ENCODE measurements around the gene GPC5. TPM values are rescaled to one million over a fixed set of nuclear protein-coding genes. Genes with fewer than 3 reads are reported as not detected.

The GPC5 gene
- total and polyA plus RNA-seq, 2 donors (not counting 3 experiments of a cell fraction or from before 2014, with no cell fraction given), result 0.59 to 0.97 TPM

DNA sequence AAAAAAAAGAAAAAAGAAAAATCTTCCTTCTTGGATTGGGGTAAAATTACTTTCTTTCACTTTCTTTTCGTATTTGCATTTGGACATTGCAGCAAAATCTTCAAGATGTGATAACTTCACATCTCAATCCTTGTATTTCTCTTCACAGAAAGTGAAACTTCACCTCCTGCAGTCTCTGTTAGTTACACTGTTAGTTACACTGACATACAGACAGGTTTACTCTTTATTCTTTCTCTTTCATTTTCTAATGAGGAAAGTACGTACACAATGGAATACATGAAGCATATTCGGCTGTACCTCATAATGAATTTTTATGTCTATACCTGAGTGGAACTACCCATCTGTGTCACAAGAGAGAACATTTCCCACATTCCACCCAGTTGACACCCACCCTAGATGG is 1369.0 kb downstream of the GPC5 start:
- TF ChIP-seq GATA2 (IDR thresholded peaks at IDR 0.05; ENCODE audit: insufficient read depth, insufficient read length, low read depth, low read length) (no peak), POLR2A (IDR thresholded peaks at IDR 0.05; ENCODE audit: low read depth, low read length) (no peak), EZH2 (IDR thresholded peaks at IDR 0.05; ENCODE audit: borderline replicate concordance, low read depth, low read length, severe bottlenecking) (no peak), MYC (IDR thresholded peaks at IDR 0.05; ENCODE audit: low read depth, low read length) (no peak), JUN (IDR thresholded peaks at IDR 0.05; ENCODE audit: borderline replicate concordance, insufficient read depth, insufficient read length, low read depth) (no peak), POLR2AphosphoS5 (IDR thresholded peaks at IDR 0.05; ENCODE audit: insufficient read depth, low read depth, low read length) (no peak), FOS (IDR thresholded peaks at IDR 0.05; ENCODE audit: borderline replicate concordance, insufficient read depth, low read length) (no peak)
- TF ChIP-seq, protein P1, sequence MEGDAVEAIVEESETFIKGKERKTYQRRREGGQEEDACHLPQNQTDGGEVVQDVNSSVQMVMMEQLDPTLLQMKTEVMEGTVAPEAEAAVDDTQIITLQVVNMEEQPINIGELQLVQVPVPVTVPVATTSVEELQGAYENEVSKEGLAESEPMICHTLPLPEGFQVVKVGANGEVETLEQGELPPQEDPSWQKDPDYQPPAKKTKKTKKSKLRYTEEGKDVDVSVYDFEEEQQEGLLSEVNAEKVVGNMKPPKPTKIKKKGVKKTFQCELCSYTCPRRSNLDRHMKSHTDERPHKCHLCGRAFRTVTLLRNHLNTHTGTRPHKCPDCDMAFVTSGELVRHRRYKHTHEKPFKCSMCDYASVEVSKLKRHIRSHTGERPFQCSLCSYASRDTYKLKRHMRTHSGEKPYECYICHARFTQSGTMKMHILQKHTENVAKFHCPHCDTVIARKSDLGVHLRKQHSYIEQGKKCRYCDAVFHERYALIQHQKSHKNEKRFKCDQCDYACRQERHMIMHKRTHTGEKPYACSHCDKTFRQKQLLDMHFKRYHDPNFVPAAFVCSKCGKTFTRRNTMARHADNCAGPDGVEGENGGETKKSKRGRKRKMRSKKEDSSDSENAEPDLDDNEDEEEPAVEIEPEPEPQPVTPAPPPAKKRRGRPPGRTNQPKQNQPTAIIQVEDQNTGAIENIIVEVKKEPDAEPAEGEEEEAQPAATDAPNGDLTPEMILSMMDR (IDR thresholded peaks at IDR 0.05; ENCODE audit: extremely low read depth in 1 of 2, insufficient read depth in 1 of 2, low read depth in 1 of 2, low read length in 2 of 2), result no peak
- TF ChIP-seq, protein P2, sequence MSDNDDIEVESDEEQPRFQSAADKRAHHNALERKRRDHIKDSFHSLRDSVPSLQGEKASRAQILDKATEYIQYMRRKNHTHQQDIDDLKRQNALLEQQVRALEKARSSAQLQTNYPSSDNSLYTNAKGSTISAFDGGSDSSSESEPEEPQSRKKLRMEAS (IDR thresholded peaks at IDR 0.05; ENCODE audit: insufficient read depth, insufficient read length), result no peak
- H3K4me2 ChIP-seq (ENCODE audit: insufficient read depth, low read length), result no peak overlapping the region
- peaks cover 3% of the 10 kb centered on the region for H3K9me3 ChIP-seq (replicated peaks; ENCODE audit: control insufficient read depth, insufficient read depth, low read length)
- FAIRE-seq (no peak), DNase-seq (ENCODE audit: low read depth, low spot score) (no peak)
- no peaks in the 10 kb centered on the region for H4K20me1 ChIP-seq (replicated peaks; ENCODE audit: control insufficient read depth, extremely low read depth, insufficient read depth, low read length)
- no TSS peak for BruUV-seq (replicated peaks)
- H2AFZ ChIP-seq (ENCODE audit: low read depth, low read length), result no peak overlapping the region
- no peak overlapping the region for H3K4me3 ChIP-seq (replicated peaks in 1 of 3; ENCODE audit: insufficient read depth in 1 of 3, low read depth in 1 of 3, low read length in 3 of 3)
- no peaks in the 10 kb centered on the region for H3K36me3 ChIP-seq (ENCODE audit: control insufficient read depth in 2 of 2, extremely low read depth in 1 of 2, insufficient read depth in 2 of 2, low read length in 2 of 2)
- no peaks in the 10 kb centered on the region for H3K4me1 ChIP-seq (ENCODE audit: control insufficient read depth, extremely low read depth, insufficient read depth, low read length)
- H3K79me2 ChIP-seq (ENCODE audit: control insufficient read depth, insufficient read depth, low read length), result no peaks in the 10 kb centered on the region
- intact Hi-C loops (cut with micrococcal nuclease) (no loop called here), dilution Hi-C loops (cut with MboI; ENCODE audit: extremely low pct_ligation_motif_present, low sequenced_read_pairs) (no loop called here)
- no peaks in the 10 kb centered on the region for H3K27me3 ChIP-seq (ENCODE audit: control insufficient read depth in 2 of 2, insufficient read depth in 2 of 2, low read length in 2 of 2)
- no peaks in the 10 kb centered on the region for H3K9me1 ChIP-seq (replicated peaks; ENCODE audit: control insufficient read depth, extremely low read depth, insufficient read depth, low read length)
- H3K27ac ChIP-seq (ENCODE audit: insufficient read depth, low read depth, low read length), result no peak overlapping the region
- H3K9ac ChIP-seq (replicated peaks; ENCODE audit: extremely low read depth, insufficient read depth, low read length), result no peak overlapping the region
- ChIA-PET CTCF (no interaction called here), POLR2A (no interaction called here)

All from endothelial cell of umbilical vein (primary cell).